B cell (primary cell): ENCODE measurements around the gene TRNT1. TPM values are rescaled to one million over a fixed set of nuclear protein-coding genes. Genes with fewer than 3 reads are reported as not detected.

Experiments used
- ATAC-seq: fragments of 200-7000 bp; cut with Tn5 transposase; one replicate; pipeline ENCODE4 v1.10.0; 2021; ENCODE audit warnings: low read depth, mild to moderate bottlenecking, moderate number of reproducible peaks, moderate library complexity
- CTCF ChIA-PET: fragments of 350-600 bp; sonication (Branson Sonifier 250); formaldehyde crosslinking; loops from one replicate; lab custom pipeline; 2021; ENCODE audit warnings: antibody characterized with exemption, inconsistent platforms; lab: Charles Lee
- POLR2A ChIA-PET: fragments of 350-600 bp; sonication (Branson Sonifier 250); formaldehyde crosslinking; loops from one replicate; lab custom pipeline; 2021; ENCODE audit warnings: antibody characterized with exemption; lab: Charles Lee
- DNase-seq: peaks from one replicate; pipeline ENCODE4 v3.0.0; 2013
- H2AFZ ChIP-seq: 2 replicates; pipeline ENCODE4 v1.6.1; 2012; ENCODE audit warnings: mild to moderate bottlenecking, low read depth, low read length; ENCODE audit not compliant: insufficient read depth, poor library complexity, severe bottlenecking
- H3K27ac ChIP-seq, 2 donors: 1 replicate in 1 of 2; 2 replicates in 1 of 2; pipeline ENCODE4 v1.5.1; 2012 to 2013; ENCODE audit warnings: low read length in 2 of 2, mild to moderate bottlenecking in 2 of 2, moderate library complexity in 1 of 2
- H3K27me3 ChIP-seq, 4 experiments: fragments of 200-600 bp in 1 of 4; sonication (generic) in 1 of 4; replicated peaks in 1 of 4; 1 replicate in 2 of 4; 2 replicates in 2 of 4; pipeline versions ENCODE4 v1.6.1 to v1.7.0; 2013 to 2016; ENCODE audit warnings: low read length in 3 of 4, mild to moderate bottlenecking in 2 of 4, mixed read lengths in 1 of 4, moderate library complexity in 1 of 4; ENCODE audit not compliant: insufficient read depth in 4 of 4, control insufficient read depth in 3 of 4; ENCODE audit errors: control extremely low read depth in 1 of 4
- H3K36me3 ChIP-seq, 2 experiments: replicated peaks in 1 of 2; 1 replicate in 1 of 2; 2 replicates in 1 of 2; pipeline versions ENCODE4 v1.6.1 to v1.7.1; 2013; ENCODE audit warnings: low read length in 1 of 2; ENCODE audit not compliant: insufficient read depth in 2 of 2, control insufficient read depth in 1 of 2; ENCODE audit errors: control extremely low read depth in 1 of 2, extremely low read depth in 1 of 2
- H3K4me1 ChIP-seq, 2 donors: fragments of 200-600 bp in 1 of 2; sonication (generic) in 1 of 2; 1 replicate in 1 of 2; 2 replicates in 1 of 2; pipeline versions ENCODE4 v1.5.1 to v1.6.1; 2013 to 2017; ENCODE audit warnings: low read length in 2 of 2; ENCODE audit not compliant: control insufficient read depth in 2 of 2, insufficient read depth in 2 of 2
- H3K4me2 ChIP-seq: replicated peaks from 2 replicates; pipeline ENCODE3; 2012; ENCODE audit warnings: mild to moderate bottlenecking, low read depth, low read length; ENCODE audit not compliant: poor library complexity, severe bottlenecking
- H3K4me3 ChIP-seq, 5 experiments: fragments of 200-600 bp in 1 of 5; sonication (generic) in 1 of 5; 1 replicate in 3 of 5; 2 replicates in 2 of 5; pipeline versions ENCODE4 v1.5.1 to v1.7.0; 2011 to 2016; ENCODE audit warnings: low read length in 4 of 5, mild to moderate bottlenecking in 4 of 5, low read depth in 2 of 5, control low read depth in 1 of 5, moderate library complexity in 1 of 5; ENCODE audit not compliant: insufficient read depth in 1 of 5; ENCODE audit errors: control extremely low read depth in 1 of 5, extremely low read depth in 1 of 5
- H3K79me2 ChIP-seq: fragments of 200-600 bp; sonication (generic); one replicate; pipeline ENCODE4 v1.6.0; 2016; ENCODE audit warnings: low read length; ENCODE audit not compliant: control insufficient read depth, insufficient read depth
- H3K9ac ChIP-seq: fragments of 200-600 bp; sonication (generic); 2 replicates; pipeline ENCODE4 v1.6.1; 2017; ENCODE audit warnings: mild to moderate bottlenecking, low read length, moderate library complexity
- H3K9me3 ChIP-seq, 3 donors: one replicate each; pipeline versions ENCODE4 v1.6.1 to v1.7.1; 2013; ENCODE audit warnings: low read length in 2 of 3; ENCODE audit not compliant: control insufficient read depth in 2 of 3, insufficient read depth in 1 of 3; ENCODE audit errors: control extremely low read depth in 1 of 3
- H4K20me1 ChIP-seq: 2 replicates; pipeline ENCODE4 v1.6.0; 2012; ENCODE audit warnings: mild to moderate bottlenecking, low read length; ENCODE audit not compliant: insufficient read depth, control insufficient read depth, poor library complexity, severe bottlenecking
- H3K27ac Mint-ChIP-seq: one replicate; pipeline ENCODE4 v1.8.0; 2021; ENCODE audit warnings: mixed read lengths
- H3K27me3 Mint-ChIP-seq: one replicate; pipeline ENCODE4 v1.8.0; 2021; ENCODE audit warnings: mixed read lengths
- H3K4me1 Mint-ChIP-seq: one replicate; pipeline ENCODE4 v1.8.0; 2021; ENCODE audit warnings: mixed read lengths
- H3K4me3 Mint-ChIP-seq: one replicate; pipeline ENCODE4 v1.8.0; 2021; ENCODE audit warnings: mixed read lengths
- H3K9me3 Mint-ChIP-seq: one replicate; pipeline ENCODE4 v1.8.0; 2022; ENCODE audit warnings: mixed read lengths; ENCODE audit not compliant: insufficient read depth
- CTCF ChIP-seq: fragments of 200-600 bp; IDR thresholded peaks from one replicate; pipeline ENCODE4 v1.8.0; 2022; ENCODE audit warnings: antibody characterized with exemption, mild to moderate bottlenecking
- EZH2 ChIP-seq: IDR thresholded peaks from 2 replicates; pipeline ENCODE4 v1.6.1; 2012; ENCODE audit warnings: borderline replicate concordance, low read depth, mild to moderate bottlenecking, moderate library complexity, low read length; ENCODE audit not compliant: insufficient read depth, poor library complexity, severe bottlenecking
- WGBS: methylation state at CpG from one replicate; pipeline ENCODE4 v1.1.5; 2013; ENCODE audit warnings: missing lambda C conversion rate; ENCODE audit not compliant: insufficient coverage; 5-methylcytosine and 5-hydroxymethylcytosine counted together
- intact Hi-C: fragments of 100-400 bp; cut with micrococcal nuclease; formaldehyde crosslinking; loops from one replicate; pipeline ENCODE4 v1.10.0; 2022
- polyA plus RNA-seq: library from polyadenylated mRNA; depleted of rRNA; stranded (reverse); fragments of >200 nt; gene quantifications from 2 replicates; pipeline ENCODE4 v1.2.3, GENCODE V29; 2012
- total RNA-seq, 2 donors: library from RNA; stranded (reverse); fragments of 120-200 nt in 1 of 2; gene quantifications; 1 replicate in 1 of 2; 2 replicates in 1 of 2; pipeline versions ENCODE4 v1.2.3 to v1.2.4, GENCODE V29; 2013 to 2022

The TRNT1 gene
- total and polyA plus RNA-seq, 2 donors (not counting 1 experiment from before 2014, with no cell fraction given), result 4.5 to 40.6 TPM

GRCh38 chr3:3184876-3185275 is 58.1 kb downstream of the TRNT1 start:
- no peak for ATAC-seq

More at GRCh38 chr3:3184876-3185275, 58.1 kb downstream of the TRNT1 start:
- CTCF ChIA-PET, result no interaction called here
- no peak for DNase-seq
- no peak overlapping the region for H3K27ac ChIP-seq
- Mint-ChIP-seq H3K4me3 (no peak overlapping the region), H3K9me3 (peaks cover 4% of the 10 kb centered on the region), H3K4me1 (no peaks in the 10 kb centered on the region), H3K27me3 (peaks cover 45% of the 10 kb centered on the region), H3K27ac (no peak overlapping the region)
- H3K4me3 ChIP-seq, result no peak overlapping the region
- no peaks in the 10 kb centered on the region for H4K20me1 ChIP-seq
- H3K9ac ChIP-seq, result no peak overlapping the region
- H2AFZ ChIP-seq, result no peak overlapping the region
- H3K79me2 ChIP-seq, result no peaks in the 10 kb centered on the region
- no peaks in the 10 kb centered on the region for H3K36me3 ChIP-seq
- TF ChIP-seq EZH2 (no peak), CTCF (no peak)
- peaks cover 0 to 9% (median 0%) of the 10 kb centered on the region in 3 donors for H3K9me3 ChIP-seq
- intact Hi-C loops, result no loop called here
- no peak overlapping the region for H3K4me2 ChIP-seq
- POLR2A ChIA-PET, result no interaction called here
- WGBS, result no CpG with 5 or more reads among the region's 2 CpGs
- H3K27me3 ChIP-seq, result peaks cover 0 to 13% (median 1%) of the 10 kb centered on the region in 4 experiments
- H3K4me1 ChIP-seq, result peaks cover 0 to under 1% of the 10 kb centered on the region in 2 donors
